ENCODE measurements around the gene GLYAT. TPM values are rescaled to one million over a fixed set of nuclear protein-coding genes. Genes with fewer than 3 reads are reported as not detected.

GLYAT gene
- total and polyA plus RNA-seq, 8 donors = 0.18 to 0.32 TPM; not detected in 6

DNA sequence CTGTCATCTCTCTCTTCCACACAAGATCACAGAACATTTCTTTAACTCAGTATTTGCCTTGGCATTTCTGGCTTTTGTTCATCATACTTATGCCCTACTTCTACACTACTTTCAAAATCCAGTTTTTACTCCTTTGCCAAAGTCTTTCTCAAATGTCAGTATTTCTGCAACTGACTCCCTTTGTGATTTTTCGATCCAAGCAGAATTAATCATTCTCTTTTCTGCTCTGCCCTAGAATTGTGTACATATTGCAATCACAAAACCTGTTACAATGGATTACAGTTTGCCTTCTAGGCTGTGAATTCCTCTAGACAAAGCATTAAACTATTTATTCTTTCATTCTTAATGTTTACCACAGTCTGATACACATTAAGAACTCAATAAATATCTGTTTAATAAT lies 33.3 kb upstream of the GLYAT start:
- ATAC-seq (peak in 1 of 4 donors; percentile 18), FAIRE-seq (no peak), DNase-seq (no peak)
- Histone ChIP-seq H3K4me3 (no peak overlapping the region), H3K27ac (no peak overlapping the region), H3K9me3 (no peaks in the 10 kb centered on the region), H3K36me3 (no peaks in the 10 kb centered on the region), H3K4me1 (peaks cover 0 to 5% (median 3%) of the 10 kb centered on the region in 3 donors), H3K27me3 (no peaks in the 10 kb centered on the region)
- 11 to 23% methylated on average over 1 of the region's 1 CpG for WGBS, 2 donors
- TF ChIP-seq, protein P1, sequence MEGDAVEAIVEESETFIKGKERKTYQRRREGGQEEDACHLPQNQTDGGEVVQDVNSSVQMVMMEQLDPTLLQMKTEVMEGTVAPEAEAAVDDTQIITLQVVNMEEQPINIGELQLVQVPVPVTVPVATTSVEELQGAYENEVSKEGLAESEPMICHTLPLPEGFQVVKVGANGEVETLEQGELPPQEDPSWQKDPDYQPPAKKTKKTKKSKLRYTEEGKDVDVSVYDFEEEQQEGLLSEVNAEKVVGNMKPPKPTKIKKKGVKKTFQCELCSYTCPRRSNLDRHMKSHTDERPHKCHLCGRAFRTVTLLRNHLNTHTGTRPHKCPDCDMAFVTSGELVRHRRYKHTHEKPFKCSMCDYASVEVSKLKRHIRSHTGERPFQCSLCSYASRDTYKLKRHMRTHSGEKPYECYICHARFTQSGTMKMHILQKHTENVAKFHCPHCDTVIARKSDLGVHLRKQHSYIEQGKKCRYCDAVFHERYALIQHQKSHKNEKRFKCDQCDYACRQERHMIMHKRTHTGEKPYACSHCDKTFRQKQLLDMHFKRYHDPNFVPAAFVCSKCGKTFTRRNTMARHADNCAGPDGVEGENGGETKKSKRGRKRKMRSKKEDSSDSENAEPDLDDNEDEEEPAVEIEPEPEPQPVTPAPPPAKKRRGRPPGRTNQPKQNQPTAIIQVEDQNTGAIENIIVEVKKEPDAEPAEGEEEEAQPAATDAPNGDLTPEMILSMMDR (IDR thresholded peaks at IDR 0.05) = no peak
- intact Hi-C loops (cut with DNase I) = no loop called here

- no peaks in the 10 kb centered on the region for H3K36me3 ChIP-seq
- 97 to 100% methylated on average over 1 of the region's 1 CpG for WGBS, 2 donors
- no peak for DNase-seq
- ATAC-seq = no peak
- H3K27me3 ChIP-seq = no peaks in the 10 kb centered on the region
- intact Hi-C loops (cut with DNase I) = no loop called here
- H3K4me3 ChIP-seq = no peak overlapping the region
- no peak for FAIRE-seq
- H3K9me3 ChIP-seq = no peaks in the 10 kb centered on the region
- H3K27ac ChIP-seq = no peak overlapping the region
- TF ChIP-seq, protein P1 (IDR thresholded peaks at IDR 0.05) = no peak
- peaks cover 0 to 5% (median 3%) of the 10 kb centered on the region in 3 donors for H3K4me1 ChIP-seq
Measured at GRCh38 chr11:58763120-58763490, 31.4 kb upstream of the GLYAT start.

- Histone ChIP-seq H3K36me3 (no peaks in the 10 kb centered on the region), H3K4me3 (no peak overlapping the region), H3K27me3 (no peaks in the 10 kb centered on the region), H3K9me3 (no peaks in the 10 kb centered on the region), H3K27ac (no peak overlapping the region), H3K4me1 (peaks cover 0 to 5% (median 3%) of the 10 kb centered on the region in 3 donors)
- TF ChIP-seq, protein P1 (IDR thresholded peaks at IDR 0.05) = no peak
- WGBS, 2 donors = 28 to 36% methylated on average over 6 of the region's 6 CpGs
- DNase-seq = no peak
- intact Hi-C loops (cut with DNase I) = no loop called here
- no peak for ATAC-seq
- no peak for FAIRE-seq
Measured at GRCh38 chr11:58762284-58763119, 30.8 kb upstream of the GLYAT start.

DNA sequence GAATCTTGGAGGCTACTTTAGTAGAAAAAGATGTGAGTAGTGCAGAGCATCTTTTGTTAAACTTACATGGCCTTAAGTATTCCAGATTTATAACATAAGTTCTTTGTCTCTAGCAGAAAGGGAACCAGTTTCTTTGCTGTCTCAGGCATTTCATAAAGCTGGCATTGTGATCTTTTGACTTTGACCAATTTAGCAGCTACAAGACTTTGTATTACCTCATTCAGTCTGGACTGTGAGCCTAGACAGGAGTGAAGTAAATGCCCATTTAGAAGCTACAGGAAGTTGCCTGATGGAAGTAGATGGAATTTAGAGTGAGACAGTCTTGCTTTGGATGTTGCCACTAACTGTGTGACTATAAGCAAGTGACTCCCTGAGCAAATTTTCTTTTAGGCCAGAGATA lies 25.7 kb upstream of the GLYAT start:
- no peak for FAIRE-seq

More for the DNA sequence above, 25.7 kb upstream of the GLYAT start:
- no peaks in the 10 kb centered on the region for H3K9me3 ChIP-seq
- ATAC-seq (no peak), DNase-seq (no peak)
- H3K27ac ChIP-seq = no peak overlapping the region
- no peaks in the 10 kb centered on the region for H3K27me3 ChIP-seq
- TF ChIP-seq, protein P1 (IDR thresholded peaks at IDR 0.05) = no peak
- no peaks in the 10 kb centered on the region for H3K36me3 ChIP-seq
- no peak overlapping the region for H3K4me3 ChIP-seq
- H3K4me1 ChIP-seq = no peaks in the 10 kb centered on the region
- intact Hi-C loops (cut with DNase I) = no loop called here

Data from pancreas (tissue), 10 donors.